OCI-LY1 (cell line): ENCODE measurements around the gene CACNB1.

ENCODE experiments used
- EZH2 ChIP-seq: fragments of 200-600 bp; sonication (generic), shearing (Covaris generic); IDR thresholded peaks from 2 replicates; pipeline ENCODE4 v1.8.0; 2017; ENCODE audit warnings: borderline replicate concordance, mixed run types, mild to moderate bottlenecking, antibody characterized with exemption, low read length, moderate library complexity, mixed read lengths
- TF ChIP-seq, protein P1 (sequence below): fragments of 200-600 bp; sonication (generic), shearing (Covaris generic); IDR thresholded peaks from 2 replicates; pipeline ENCODE4 v1.5.1; 2017; ENCODE audit warnings: mild to moderate bottlenecking, antibody characterized with exemption, low read length, moderate library complexity, mixed read lengths

DNA sequence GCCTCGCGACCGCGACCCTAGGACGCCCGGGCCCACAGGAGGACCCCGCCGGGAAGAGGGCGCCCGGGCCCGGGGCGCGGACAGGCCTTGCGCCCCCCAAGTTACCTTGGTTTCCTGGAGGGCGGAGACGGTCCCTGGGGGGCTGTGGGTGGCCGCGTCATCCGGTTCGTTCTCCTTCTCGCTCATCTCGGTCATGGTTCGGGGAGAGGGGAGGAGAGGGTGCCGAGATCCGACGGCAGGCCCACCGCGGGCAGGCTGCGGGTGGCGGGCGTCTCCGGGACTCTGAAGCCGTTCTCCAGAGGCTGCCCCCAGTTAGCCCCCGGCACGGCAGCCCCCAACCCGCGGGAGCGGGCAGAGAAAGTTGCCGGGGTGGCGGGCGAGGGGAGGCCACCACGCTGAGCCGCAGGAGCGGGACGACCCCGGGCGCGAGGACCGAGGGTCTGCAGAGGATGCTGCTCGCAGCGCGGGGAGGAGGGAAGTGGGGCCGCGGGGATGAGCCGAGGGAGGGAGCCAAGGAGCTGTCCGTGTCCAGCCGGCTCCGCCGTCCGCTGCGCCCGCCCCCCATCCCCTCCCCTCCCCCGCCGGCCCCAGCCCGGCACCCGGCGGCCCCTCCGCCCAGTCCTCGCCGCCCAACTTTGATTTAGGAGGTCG lies 28.0 kb upstream of the CACNB1 start, which contains the start of gene STAC2:
- no peak for TF ChIP-seq EZH2
- TF ChIP-seq, protein P1, sequence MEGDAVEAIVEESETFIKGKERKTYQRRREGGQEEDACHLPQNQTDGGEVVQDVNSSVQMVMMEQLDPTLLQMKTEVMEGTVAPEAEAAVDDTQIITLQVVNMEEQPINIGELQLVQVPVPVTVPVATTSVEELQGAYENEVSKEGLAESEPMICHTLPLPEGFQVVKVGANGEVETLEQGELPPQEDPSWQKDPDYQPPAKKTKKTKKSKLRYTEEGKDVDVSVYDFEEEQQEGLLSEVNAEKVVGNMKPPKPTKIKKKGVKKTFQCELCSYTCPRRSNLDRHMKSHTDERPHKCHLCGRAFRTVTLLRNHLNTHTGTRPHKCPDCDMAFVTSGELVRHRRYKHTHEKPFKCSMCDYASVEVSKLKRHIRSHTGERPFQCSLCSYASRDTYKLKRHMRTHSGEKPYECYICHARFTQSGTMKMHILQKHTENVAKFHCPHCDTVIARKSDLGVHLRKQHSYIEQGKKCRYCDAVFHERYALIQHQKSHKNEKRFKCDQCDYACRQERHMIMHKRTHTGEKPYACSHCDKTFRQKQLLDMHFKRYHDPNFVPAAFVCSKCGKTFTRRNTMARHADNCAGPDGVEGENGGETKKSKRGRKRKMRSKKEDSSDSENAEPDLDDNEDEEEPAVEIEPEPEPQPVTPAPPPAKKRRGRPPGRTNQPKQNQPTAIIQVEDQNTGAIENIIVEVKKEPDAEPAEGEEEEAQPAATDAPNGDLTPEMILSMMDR: no peak
